ENCODE results near the gene LHX8. TPM values are rescaled to one million over a fixed set of nuclear protein-coding genes. Genes with fewer than 3 reads are reported as not detected.

The LHX8 gene
- total and polyA plus RNA-seq, 2 donors (not counting 1 experiment from before 2014, with no cell fraction given), result not detected

DNA sequence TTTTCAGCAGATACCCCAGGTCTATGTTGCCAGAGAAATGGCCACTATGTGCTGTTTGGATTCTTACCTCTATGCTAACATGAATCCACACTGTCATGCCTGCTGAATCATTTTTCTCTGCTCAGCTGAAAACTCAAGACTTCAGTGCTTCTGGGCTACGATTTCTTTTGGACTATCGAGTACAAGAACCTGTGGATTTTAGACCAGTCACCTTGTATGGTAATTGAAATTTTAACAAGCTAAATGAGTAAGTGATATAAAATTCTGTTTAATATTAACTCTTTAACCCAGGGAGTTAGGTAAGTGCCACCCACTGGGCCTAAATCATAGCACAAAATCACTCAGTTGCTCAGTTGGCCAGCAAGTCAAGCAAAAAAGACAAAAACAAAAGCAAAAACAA, 35.8 kb downstream of the LHX8 start:
- no peak for DNase-seq (ENCODE audit: low read depth in 2 of 2)
- Histone ChIP-seq H3K4me1 (ENCODE audit: control insufficient read depth, extremely low read depth, insufficient read depth, low read length) (no peaks in the 10 kb centered on the region), H3K27me3 (ENCODE audit: control insufficient read depth, insufficient read depth, low read length) (no peaks in the 10 kb centered on the region), H4K20me1 (ENCODE audit: control insufficient read depth, extremely low read depth, insufficient read depth, low read length) (no peaks in the 10 kb centered on the region), H3K36me3 (ENCODE audit: control insufficient read depth, insufficient read depth, low read length) (no peaks in the 10 kb centered on the region), H3K27ac (ENCODE audit: insufficient read depth, low read length) (no peak overlapping the region), H3K9ac (ENCODE audit: insufficient read depth, low read length) (no peak overlapping the region), H3K9me3 (ENCODE audit: control insufficient read depth, insufficient read depth, low read depth, low read length) (no peaks in the 10 kb centered on the region), H3K4me2 (ENCODE audit: extremely low read depth, insufficient read depth, low read length) (no peak overlapping the region), H3K4me3 (replicated peaks in 1 of 4; ENCODE audit: control extremely low read depth in 1 of 4, insufficient read depth in 1 of 4, low read depth in 3 of 4, low read length in 4 of 4) (no peak overlapping the region), H3K79me2 (ENCODE audit: control insufficient read depth, insufficient read depth, low read length) (no peaks in the 10 kb centered on the region), H2AFZ (ENCODE audit: low read length) (no peak overlapping the region)
- TF ChIP-seq EZH2 (IDR thresholded peaks at IDR 0.05; ENCODE audit: low read length, missing control alignments), result no peak
- TF ChIP-seq, protein P1, sequence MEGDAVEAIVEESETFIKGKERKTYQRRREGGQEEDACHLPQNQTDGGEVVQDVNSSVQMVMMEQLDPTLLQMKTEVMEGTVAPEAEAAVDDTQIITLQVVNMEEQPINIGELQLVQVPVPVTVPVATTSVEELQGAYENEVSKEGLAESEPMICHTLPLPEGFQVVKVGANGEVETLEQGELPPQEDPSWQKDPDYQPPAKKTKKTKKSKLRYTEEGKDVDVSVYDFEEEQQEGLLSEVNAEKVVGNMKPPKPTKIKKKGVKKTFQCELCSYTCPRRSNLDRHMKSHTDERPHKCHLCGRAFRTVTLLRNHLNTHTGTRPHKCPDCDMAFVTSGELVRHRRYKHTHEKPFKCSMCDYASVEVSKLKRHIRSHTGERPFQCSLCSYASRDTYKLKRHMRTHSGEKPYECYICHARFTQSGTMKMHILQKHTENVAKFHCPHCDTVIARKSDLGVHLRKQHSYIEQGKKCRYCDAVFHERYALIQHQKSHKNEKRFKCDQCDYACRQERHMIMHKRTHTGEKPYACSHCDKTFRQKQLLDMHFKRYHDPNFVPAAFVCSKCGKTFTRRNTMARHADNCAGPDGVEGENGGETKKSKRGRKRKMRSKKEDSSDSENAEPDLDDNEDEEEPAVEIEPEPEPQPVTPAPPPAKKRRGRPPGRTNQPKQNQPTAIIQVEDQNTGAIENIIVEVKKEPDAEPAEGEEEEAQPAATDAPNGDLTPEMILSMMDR (conservative IDR thresholded peaks at IDR 0.05 in 1 of 2, IDR thresholded peaks at IDR 0.05 in 1 of 2; ENCODE audit: low read depth in 1 of 2, low read length in 2 of 2), result no peak

DNA sequence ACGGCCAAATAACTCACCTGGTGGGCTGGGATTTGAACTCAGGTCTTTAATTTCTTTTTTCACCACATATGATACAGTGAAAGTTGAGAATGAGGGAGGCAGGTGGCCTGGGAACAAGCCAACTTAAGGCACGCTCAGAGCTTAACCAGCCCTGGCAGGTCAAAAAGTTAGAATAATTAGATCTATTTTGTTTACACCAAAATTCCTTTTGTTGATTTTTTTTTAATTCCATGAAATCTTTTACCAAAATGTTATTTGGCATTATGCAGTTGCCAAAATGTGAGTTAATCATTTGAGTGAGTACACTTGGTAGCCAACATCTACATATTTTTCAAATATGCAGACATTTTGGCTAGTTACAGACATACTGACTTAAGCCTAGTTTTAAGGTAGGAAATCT, 36.8 kb downstream of the LHX8 start:
- Histone ChIP-seq H3K4me1 (ENCODE audit: control insufficient read depth, extremely low read depth, insufficient read depth, low read length) (no peaks in the 10 kb centered on the region), H3K79me2 (ENCODE audit: control insufficient read depth, insufficient read depth, low read length) (no peaks in the 10 kb centered on the region), H3K9me3 (ENCODE audit: control insufficient read depth, insufficient read depth, low read depth, low read length) (no peaks in the 10 kb centered on the region), H2AFZ (ENCODE audit: low read length) (no peak overlapping the region), H3K4me3 (replicated peaks in 1 of 4; ENCODE audit: control extremely low read depth in 1 of 4, insufficient read depth in 1 of 4, low read depth in 3 of 4, low read length in 4 of 4) (no peak overlapping the region), H4K20me1 (ENCODE audit: control insufficient read depth, extremely low read depth, insufficient read depth, low read length) (no peaks in the 10 kb centered on the region), H3K36me3 (ENCODE audit: control insufficient read depth, insufficient read depth, low read length) (no peaks in the 10 kb centered on the region), H3K9ac (ENCODE audit: insufficient read depth, low read length) (no peak overlapping the region), H3K27me3 (ENCODE audit: control insufficient read depth, insufficient read depth, low read length) (no peaks in the 10 kb centered on the region), H3K27ac (ENCODE audit: insufficient read depth, low read length) (no peak overlapping the region), H3K4me2 (ENCODE audit: extremely low read depth, insufficient read depth, low read length) (no peak overlapping the region)
- TF ChIP-seq, protein P1 (conservative IDR thresholded peaks at IDR 0.05 in 1 of 2, IDR thresholded peaks at IDR 0.05 in 1 of 2; ENCODE audit: low read depth in 1 of 2, low read length in 2 of 2), result no peak
- TF ChIP-seq EZH2 (IDR thresholded peaks at IDR 0.05; ENCODE audit: low read length, missing control alignments), result no peak
- no peak for DNase-seq (ENCODE audit: low read depth in 2 of 2)

DNA sequence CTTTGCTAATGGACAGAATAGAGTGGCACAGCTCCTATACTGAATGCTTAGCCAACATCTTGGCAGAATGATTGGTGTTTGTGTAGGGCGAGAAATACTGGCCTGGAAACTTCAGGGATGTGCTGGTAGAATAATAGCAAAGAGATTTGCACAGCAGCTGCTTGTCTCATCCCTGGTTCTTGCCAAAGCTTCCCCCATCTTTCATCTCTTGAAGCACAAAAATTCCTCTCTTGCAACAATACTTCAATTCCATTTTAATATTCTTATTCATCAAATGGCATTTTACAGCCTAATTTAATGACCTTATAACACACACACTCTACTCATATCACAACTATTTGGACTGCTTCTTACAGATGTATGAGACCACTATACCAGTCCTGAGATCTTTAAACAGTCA, 37.7 kb downstream of the LHX8 start:
- Histone ChIP-seq H4K20me1 (ENCODE audit: control insufficient read depth, extremely low read depth, insufficient read depth, low read length) (no peaks in the 10 kb centered on the region), H3K36me3 (ENCODE audit: control insufficient read depth, insufficient read depth, low read length) (no peaks in the 10 kb centered on the region), H3K9ac (ENCODE audit: insufficient read depth, low read length) (no peak overlapping the region), H3K4me1 (ENCODE audit: control insufficient read depth, extremely low read depth, insufficient read depth, low read length) (no peaks in the 10 kb centered on the region), H3K4me3 (replicated peaks in 1 of 4; ENCODE audit: control extremely low read depth in 1 of 4, insufficient read depth in 1 of 4, low read depth in 3 of 4, low read length in 4 of 4) (no peak overlapping the region), H3K27ac (ENCODE audit: insufficient read depth, low read length) (no peak overlapping the region), H3K9me3 (ENCODE audit: control insufficient read depth, insufficient read depth, low read depth, low read length) (no peaks in the 10 kb centered on the region), H2AFZ (ENCODE audit: low read length) (no peak overlapping the region), H3K27me3 (ENCODE audit: control insufficient read depth, insufficient read depth, low read length) (no peaks in the 10 kb centered on the region), H3K79me2 (ENCODE audit: control insufficient read depth, insufficient read depth, low read length) (no peaks in the 10 kb centered on the region), H3K4me2 (ENCODE audit: extremely low read depth, insufficient read depth, low read length) (no peak overlapping the region)
- TF ChIP-seq EZH2 (IDR thresholded peaks at IDR 0.05; ENCODE audit: low read length, missing control alignments), result no peak
- TF ChIP-seq, protein P1 (conservative IDR thresholded peaks at IDR 0.05 in 1 of 2, IDR thresholded peaks at IDR 0.05 in 1 of 2; ENCODE audit: low read depth in 1 of 2, low read length in 2 of 2), result no peak
- DNase-seq (ENCODE audit: low read depth in 2 of 2), result no peak
